Astrocyte of the cerebellum (primary cell): ENCODE measurements around the gene PPP1R12C.
A peak's percentile ranks its signal among the peaks of the same experiment; 100 is the strongest.

Source experiments
- DNase-seq: peaks from one replicate; pipeline ENCODE4 v3.0.0-alpha.2; 2011; ENCODE audit warnings: low read depth
- H3K4me3 ChIP-seq: 2 replicates; pipeline ENCODE4 v1.5.1; 2011; ENCODE audit warnings: mild to moderate bottlenecking, low read depth, low read length, moderate library complexity
- in situ Hi-C: cut with HindIII; loops from 2 replicates; pipeline ENCODE4 v1.10.0; 2017; ENCODE audit warnings: low sequenced_read_pairs
- TF ChIP-seq, protein P1 (sequence below): IDR thresholded peaks from 2 replicates; pipeline ENCODE4 v1.5.1; 2012; ENCODE audit warnings: low read length, low read depth, moderate library complexity, mild to moderate bottlenecking; ENCODE audit errors: missing control alignments

Gene PPP1R12C

DNA sequence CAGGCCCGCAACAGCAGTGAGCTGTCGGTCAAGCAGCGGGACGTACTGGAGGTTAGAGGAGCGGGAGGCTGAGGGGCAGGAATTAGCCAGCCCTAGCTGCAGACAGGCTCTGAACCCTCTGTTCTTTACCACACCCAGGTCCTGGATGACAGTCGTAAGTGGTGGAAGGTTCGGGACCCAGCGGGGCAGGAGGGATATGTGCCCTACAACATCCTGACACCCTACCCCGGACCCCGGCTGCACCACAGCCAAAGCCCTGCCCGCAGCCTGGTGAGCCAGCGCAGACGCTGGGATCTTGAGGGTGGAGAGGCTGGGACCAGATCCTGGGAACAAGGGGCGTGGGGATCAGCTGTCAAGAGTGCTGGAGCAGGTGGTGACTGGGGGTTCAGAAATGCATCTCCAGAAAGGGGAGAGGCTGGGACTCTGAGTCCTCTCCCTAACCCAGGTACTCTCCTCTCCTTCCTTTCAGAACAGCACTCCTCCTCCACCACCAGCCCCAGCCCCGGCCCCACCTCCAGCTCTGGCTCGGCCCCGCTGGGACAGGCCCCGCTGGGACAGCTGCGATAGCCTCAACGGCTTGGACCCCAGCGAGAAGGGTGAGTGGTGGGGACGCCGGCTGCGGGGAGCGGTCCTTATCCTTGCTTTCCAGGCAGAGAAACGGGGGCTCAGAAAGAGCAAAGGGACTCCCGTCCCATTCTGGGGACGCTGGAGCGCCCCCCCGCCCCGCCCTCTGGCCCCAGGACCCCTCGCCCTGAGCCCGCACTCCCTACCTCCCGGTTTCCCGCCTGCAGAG, 31.3 kb downstream of the PPP1R12C start:
- in situ Hi-C loops, result loop anchor here (10.0 kb wide), 1 partner anchor 631 kb away; no protein-coding TSS in a partner anchor
- H3K4me3 ChIP-seq, result peak overlapping the region; percentile 50
- TF ChIP-seq, protein P1, sequence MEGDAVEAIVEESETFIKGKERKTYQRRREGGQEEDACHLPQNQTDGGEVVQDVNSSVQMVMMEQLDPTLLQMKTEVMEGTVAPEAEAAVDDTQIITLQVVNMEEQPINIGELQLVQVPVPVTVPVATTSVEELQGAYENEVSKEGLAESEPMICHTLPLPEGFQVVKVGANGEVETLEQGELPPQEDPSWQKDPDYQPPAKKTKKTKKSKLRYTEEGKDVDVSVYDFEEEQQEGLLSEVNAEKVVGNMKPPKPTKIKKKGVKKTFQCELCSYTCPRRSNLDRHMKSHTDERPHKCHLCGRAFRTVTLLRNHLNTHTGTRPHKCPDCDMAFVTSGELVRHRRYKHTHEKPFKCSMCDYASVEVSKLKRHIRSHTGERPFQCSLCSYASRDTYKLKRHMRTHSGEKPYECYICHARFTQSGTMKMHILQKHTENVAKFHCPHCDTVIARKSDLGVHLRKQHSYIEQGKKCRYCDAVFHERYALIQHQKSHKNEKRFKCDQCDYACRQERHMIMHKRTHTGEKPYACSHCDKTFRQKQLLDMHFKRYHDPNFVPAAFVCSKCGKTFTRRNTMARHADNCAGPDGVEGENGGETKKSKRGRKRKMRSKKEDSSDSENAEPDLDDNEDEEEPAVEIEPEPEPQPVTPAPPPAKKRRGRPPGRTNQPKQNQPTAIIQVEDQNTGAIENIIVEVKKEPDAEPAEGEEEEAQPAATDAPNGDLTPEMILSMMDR, result no peak
- no peak for DNase-seq

DNA sequence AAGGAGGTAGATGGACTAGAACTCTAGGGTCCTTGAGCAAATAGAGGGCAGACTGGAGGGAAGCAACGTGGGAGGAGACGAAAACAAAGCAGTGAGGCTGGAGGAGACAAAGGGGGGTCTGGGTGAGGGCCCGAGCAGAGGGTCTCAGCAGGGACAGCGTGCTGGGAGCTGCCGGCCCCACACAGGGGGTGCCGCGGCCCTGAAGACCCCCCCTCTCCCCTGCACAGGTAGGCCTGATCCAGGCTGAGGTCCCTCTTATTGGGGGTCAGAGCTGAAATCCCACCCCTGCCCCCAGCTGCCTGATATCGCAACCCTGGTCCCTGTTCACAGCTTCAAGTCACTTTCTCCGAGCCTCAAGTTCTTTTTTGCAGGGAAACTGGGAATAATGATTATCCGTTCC, 33.0 kb downstream of the PPP1R12C start:
- TF ChIP-seq, protein P1, result no peak
- no peak overlapping the region for H3K4me3 ChIP-seq
- DNase-seq, result no peak
- in situ Hi-C loops, result loop anchor here (10.0 kb wide), 1 partner anchor 630 kb away; no protein-coding TSS in a partner anchor

DNA sequence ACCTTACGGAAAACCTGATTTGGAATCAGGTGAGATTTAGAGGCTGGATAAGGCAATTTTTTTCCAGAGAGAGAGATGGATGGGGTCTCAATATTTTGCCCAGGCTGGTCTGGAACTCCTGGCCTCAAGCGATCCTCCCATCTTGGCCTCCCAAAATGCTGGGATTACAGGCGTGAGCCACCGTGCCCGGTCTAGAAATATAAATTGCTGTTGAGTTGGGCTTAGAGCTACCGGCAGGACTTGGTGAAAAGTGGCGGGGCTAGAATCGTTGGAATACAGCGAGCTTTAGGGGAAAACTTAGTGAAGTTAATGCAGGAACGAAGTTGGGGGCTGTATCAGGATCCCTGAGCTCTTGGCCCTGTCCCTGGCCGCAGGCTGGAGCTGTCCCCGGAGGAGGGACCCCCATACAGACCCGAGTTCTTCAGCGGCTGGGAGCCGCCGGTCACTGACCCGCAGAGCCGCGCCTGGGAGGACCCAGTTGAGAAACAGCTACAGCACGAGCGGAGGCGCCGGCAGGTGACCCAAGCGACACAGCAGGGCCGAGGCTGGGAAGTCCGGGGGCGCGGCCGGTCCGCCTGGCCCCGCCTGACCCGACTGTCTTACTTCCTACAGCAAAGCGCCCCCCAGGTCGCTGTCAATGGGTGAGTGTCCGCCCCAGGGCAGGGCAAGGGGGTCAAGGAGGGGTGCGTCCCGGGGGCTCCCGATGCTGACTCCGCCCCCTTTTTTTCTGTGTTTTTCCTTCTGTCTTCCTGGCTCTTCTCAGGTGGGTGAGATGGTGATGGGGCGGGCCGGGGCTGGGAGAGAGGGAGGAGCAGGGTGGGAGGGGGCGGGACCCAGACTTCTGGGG, 34.2 kb downstream of the PPP1R12C start:
- DNase-seq, result no peak
- no peak overlapping the region for H3K4me3 ChIP-seq
- in situ Hi-C loops, result loop anchor here (10.0 kb wide), 1 partner anchor 628 kb away; no protein-coding TSS in a partner anchor
- TF ChIP-seq, protein P1, result no peak

DNA sequence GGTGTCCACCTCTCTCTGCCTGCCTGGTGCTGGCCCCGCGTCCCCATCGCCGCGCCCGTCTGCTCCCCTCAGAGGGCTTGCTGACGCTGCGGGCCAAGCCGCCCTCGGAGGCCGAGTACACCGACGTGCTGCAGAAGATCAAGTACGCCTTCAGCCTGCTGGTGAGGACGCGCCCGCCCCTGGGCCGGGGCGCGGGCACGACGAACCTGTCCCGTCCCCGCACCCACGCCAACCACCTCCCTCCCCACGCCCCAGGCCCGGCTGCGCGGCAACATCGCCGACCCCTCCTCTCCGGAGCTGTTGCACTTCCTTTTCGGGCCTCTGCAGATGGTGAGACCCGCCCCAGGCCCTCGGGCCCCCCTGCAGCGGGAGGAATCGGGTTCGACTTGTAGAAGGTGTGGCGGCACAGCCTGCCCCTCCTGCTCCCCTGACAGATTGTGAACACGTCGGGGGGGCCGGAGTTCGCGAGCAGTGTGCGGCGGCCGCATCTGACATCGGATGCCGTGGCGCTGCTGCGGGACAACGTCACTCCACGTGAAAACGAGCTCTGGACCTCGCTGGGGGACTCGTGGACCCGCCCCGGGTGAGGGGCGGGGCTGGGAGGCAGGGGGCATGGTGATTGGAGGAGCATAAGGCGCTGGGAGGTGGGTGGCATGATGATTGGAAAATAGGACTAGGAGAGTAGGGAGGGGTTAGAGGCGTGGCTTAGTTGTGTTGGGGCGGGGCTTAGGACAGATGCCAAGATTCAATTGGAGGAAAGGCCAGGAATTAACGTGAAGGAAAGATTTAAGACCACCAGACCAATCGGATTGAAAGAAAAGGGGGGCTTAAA, 35.2 kb downstream of the PPP1R12C start:
- no peak for DNase-seq
- TF ChIP-seq, protein P1, result no peak
- in situ Hi-C loops, result loop anchor here (10.0 kb wide), 1 partner anchor 627 kb away; no protein-coding TSS in a partner anchor
- H3K4me3 ChIP-seq, result no peak overlapping the region

DNA sequence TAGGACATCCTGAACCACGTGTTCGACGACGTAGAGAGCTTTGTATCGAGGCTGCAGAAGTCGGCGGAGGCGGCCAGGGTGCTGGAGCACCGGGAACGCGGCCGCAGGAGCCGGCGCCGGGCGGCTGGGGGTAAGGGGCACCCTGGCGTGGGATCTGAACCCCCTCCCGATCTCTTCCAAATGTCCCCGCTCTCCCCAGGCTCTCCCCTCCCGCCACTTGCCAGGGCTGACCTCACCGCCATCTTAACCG, 35.7 kb downstream of the PPP1R12C start:
- TF ChIP-seq, protein P1, result no peak
- no peak for DNase-seq
- in situ Hi-C loops, result loop anchor here (10.0 kb wide), 1 partner anchor 627 kb away; no protein-coding TSS in a partner anchor
- H3K4me3 ChIP-seq, result no peak overlapping the region
